NCI-H524 treated with DMSO at 0.1 percent for 48 hours (cell line): ENCODE results near the gene PTPRO.

Experiments used
- DNase-seq: peaks from one replicate; lab custom pipeline; 2025; lab: John Stamatoyannopoulos, UW

Gene PTPRO

GRCh38 chr12:15322164-15323061 lies at the start of gene PTPRO:
PTPRO (plus strand) TSS chr12:15322508.
- peak; percentile 23 for DNase-seq

GRCh38 chr12:15273896-15274295 lies 48.4 kb upstream of the PTPRO start:
- no peak for DNase-seq

GRCh38 chr12:15274561-15274967 lies 47.7 kb upstream of the PTPRO start:
- DNase-seq: no peak

- no peak for DNase-seq
Observed at GRCh38 chr12:15276088-15276698, 46.1 kb upstream of the PTPRO start.

- DNase-seq: no peak
Observed at GRCh38 chr12:15278816-15279658, 43.3 kb upstream of the PTPRO start.

- DNase-seq: no peak
Observed at GRCh38 chr12:15280930-15281329, 41.4 kb upstream of the PTPRO start.

- DNase-seq: no peak
Observed at GRCh38 chr12:15289192-15289591, 33.1 kb upstream of the PTPRO start.

- DNase-seq: no peak
Observed at GRCh38 chr12:15293731-15294130, 28.6 kb upstream of the PTPRO start.

- DNase-seq: no peak
Observed at GRCh38 chr12:15299947-15300346, 22.4 kb upstream of the PTPRO start.

GRCh38 chr12:15304296-15304695 lies 18.0 kb upstream of the PTPRO start:
- DNase-seq: no peak

GRCh38 chr12:15306605-15307004 lies 15.7 kb upstream of the PTPRO start:
- DNase-seq: no peak

GRCh38 chr12:15307079-15307478 lies 15.2 kb upstream of the PTPRO start:
- no peak for DNase-seq

GRCh38 chr12:15318841-15319240 lies 3.5 kb upstream of the PTPRO start:
- DNase-seq: no peak

- no peak for DNase-seq
Observed at GRCh38 chr12:15320881-15321280, 1.4 kb upstream of the PTPRO start.

GRCh38 chr12:15323480-15323879 lies 1.2 kb downstream of the PTPRO start:
- no peak for DNase-seq

- no peak for DNase-seq
Observed at GRCh38 chr12:15329891-15330290, 7.6 kb downstream of the PTPRO start.

- no peak for DNase-seq
Observed at GRCh38 chr12:15334225-15334624, 11.9 kb downstream of the PTPRO start.

GRCh38 chr12:15335959-15336358 lies 13.7 kb downstream of the PTPRO start:
- no peak for DNase-seq

GRCh38 chr12:15336768-15337553 lies 14.7 kb downstream of the PTPRO start:
- no peak for DNase-seq

- no peak for DNase-seq
Observed at GRCh38 chr12:15341371-15341770, 19.1 kb downstream of the PTPRO start.

- no peak for DNase-seq
Observed at GRCh38 chr12:15344561-15344960, 22.3 kb downstream of the PTPRO start.

- DNase-seq: no peak
Observed at GRCh38 chr12:15346488-15346887, 24.2 kb downstream of the PTPRO start.
